Right forelimb (tissue), 1 donor: ENCODE results near the gene SZT2.
"Not testable (repeated sequence)": the region's sequence is repeated elsewhere in the genome, so short reads cannot be mapped to it uniquely, and the experiment has no call there.

Experiments used
- DNase-seq: peaks from one replicate; pipeline ENCODE4 v3.0.0-alpha.2; 2018

SZT2 gene

DNA sequence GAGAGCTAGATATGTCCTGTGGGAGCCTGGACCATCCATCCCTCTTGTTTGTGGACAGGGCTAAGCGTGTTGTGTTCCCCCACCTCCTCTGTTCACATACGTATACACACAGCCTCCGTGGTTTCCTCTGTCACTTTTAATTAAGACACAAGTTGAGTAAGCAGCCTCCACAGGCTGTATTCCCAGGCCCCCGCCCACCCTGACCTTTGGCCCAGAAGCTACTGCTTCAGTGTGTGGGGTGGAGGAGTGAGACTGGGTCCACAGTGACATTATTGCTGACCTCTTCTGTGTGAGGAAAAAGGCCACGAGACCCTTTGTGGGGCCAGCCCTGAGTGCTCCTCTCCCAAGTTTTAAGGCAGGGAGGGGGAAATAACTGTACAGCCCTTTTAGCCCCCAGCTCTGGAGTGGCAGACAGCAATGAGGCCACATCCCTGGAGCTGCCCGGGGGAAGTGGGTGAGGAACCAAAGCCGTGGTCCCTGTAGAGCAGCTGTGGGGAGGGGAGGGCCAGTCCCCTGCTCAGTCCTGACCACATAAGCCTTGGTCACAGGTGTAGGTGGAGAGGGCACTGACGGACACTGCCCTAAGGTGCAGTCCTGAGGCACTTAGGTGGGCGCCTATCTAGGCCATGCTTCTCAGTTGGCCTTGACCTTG is 26.3 kb upstream of the SZT2 start:
- no peak for DNase-seq

DNA sequence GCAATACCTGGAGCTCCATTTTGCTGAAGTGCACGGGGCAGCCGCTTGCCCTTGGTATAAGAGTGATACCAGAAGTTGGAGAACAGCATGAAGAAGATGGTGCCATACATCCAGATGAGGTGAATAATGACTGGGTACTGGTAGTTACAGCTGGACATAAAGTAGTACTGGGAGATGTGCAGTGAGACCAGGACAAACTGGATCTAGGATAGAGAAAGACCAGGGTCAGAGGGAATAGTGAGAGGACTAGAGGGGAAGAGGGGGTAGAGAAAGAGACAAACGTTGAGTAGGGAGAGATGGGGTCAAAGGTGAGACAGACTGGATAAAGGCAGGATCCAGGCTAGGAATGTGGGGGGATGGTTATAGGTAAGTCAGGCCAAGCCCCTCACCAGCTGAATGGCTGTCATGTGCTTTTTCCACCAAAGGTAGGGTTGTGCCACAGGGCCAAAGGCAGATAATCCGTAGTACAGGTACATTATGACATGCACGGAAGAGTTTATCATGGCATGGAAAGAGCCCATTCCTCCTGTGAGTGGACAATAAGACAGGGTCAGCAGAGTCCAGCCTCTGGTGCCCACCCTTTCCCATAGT is 25.7 kb upstream of the SZT2 start:
- DNase-seq = no peak

DNA sequence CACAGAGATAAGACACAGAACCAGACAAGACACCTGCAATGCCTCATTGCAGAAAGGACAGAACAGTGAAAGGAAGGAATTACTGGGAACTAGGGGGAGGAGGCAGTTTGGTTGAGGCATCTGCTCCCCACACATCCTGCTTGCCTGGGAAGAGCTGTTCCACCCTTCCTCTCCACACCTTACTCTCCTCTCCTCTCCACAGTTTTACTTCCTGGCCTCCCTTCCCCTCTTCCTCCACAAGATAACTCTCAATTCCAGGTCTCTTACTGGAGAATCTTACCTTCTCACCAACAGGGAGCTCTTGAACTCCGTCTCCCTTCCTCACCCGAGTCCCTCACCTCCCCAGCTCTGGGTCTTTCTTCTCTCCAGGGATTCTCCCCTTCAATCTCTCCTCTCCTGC is 24.0 kb upstream of the SZT2 start:
- DNase-seq = no peak

- DNase-seq = no peak
Observed at GRCh38 chr1:43366179-43366578, 23.5 kb upstream of the SZT2 start.

DNA sequence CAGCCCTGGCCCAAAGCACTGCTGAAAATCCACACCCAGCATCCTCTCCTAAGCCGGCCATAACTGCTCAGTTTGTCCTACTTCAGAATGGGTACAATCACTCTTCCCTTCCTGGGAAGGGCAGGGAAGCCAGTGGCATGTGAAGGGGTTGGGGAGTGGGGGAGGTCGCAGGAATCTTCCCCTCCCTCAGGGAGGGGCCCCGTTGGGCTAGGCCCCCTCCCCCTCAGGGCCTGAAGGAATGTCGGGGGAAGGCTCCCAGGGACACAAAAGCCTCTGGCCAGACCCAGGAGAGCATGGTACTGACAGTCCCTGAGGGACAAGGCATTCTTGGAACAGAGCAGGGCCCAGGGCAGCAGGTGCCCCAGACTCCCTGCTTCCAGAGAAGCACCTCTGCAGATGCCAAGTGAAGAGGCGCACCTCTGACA is 23.1 kb upstream of the SZT2 start:
- DNase-seq = no peak

DNA sequence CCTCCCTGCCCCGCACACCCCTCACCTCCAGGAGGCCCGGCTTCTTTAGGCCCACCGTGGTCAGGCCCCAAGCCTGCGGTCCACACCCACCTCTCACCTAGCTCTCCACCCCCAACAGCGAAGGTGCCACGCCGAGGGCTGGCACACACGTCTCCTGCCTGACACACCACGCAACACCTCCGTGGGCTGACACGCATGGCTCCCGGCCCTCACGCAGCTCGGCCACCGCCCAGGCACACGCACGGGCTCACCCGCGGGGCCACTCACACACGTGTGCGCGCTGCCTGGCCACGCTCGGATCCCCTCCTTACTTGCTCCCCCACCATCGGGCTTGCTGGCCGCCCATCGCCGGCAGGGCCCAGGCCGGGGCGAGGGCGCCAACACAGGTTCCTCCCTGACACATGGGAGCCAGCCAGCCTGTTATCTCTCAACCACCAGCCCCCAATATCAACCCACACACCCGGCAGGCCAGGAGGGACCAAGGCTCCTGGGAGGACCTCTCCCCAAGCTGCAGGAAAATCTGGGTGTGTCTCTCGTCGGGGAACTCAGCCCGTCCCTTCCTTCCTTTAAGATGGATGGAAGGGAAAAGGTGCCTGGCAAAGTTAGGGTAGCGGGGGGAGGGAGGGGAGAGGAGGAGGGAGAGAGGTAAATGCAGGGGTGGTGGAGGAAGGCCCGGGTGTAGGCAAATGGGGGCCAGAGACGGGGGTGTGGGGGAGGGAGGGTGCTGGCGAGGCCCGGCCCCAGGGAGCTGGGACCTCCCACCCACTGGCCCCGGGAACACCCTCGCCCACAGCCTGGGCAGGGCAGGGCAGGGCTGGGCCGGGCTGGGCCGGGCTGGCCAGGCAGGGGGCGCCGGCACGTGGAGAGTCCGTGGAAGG is 22.4 kb upstream of the SZT2 start:
- DNase-seq = no peak

DNA sequence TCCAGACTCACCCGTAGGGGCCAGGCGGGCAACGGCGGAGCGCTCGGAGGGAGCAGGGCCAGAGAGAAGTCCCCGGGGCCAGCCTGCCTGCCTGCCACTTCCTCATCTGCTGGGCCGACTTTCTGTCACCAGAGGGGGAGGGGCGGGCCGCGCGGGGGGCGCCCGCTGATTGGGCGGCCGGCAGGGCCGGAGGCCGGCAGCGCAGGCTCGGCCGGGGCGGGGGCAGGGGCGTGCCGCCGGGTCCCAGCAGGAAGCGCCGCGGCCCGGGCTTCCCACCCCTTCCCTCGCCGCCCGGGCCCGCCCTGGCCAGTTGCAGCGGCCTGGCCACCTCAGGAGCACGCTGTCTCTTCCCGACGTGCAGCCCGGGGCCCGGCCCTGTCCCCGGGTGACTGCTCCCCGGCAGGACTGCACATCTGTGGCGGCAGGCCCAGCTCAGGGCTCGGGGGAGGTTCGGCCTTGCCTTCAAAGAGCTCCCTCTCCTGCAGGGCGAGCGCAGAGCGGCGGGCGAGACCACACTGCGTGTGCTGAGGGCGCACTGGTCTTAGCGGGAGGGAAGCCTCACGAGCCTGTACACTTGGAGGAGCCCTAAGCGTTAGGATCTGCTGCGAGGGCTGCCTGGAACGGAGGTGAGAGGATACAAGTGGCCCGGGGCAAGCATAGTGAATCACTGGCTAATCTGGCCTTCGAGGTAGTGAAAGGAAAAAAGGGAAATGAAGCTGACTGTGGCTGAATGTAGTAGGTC is 21.6 kb upstream of the SZT2 start, which contains the start of gene ELOVL1:
TSS of gene ELOVL1 (minus strand) at position 108 of the 742 bp plus-strand sequence. CDS start 2,402 bp downstream, outside the sequence.
- DNase-seq = peak; percentile 92

DNA sequence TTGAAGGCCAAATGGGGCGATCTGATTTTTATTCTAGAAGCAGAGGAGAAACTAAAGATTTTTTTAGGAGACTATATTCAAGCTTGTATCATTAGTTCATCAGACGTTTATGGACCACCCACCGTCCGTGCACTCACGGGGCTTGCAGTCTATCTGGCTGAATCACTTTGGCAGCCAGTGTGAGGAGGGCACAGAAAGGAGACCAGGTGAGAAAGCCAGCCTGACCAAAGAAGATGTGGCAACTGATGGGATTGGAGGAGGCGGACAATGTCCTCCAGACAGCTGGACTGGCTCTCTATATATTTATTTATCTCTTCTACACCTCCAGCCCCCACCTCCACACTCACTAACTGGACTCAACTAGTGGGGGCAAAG is 21.1 kb upstream of the SZT2 start:
- no peak for DNase-seq

DNA sequence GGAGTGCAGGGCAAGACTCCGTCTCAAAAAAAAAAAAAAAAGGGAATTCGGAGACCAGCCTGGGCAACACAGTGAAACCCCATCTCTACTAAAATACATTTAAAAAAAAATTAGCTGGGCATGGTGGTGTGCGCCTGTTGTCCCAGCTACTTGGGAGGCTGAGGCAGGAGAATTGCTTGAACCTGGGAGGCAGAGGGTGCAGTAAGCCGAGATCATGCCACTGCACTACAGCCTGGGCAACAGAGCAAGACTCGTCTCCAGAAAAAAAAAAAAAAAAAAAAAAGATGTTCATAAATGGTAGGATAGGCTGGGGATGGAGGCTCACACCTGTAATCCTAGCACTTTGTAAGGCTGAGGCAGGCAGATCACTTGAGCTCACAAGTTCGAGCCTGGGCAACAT is 19.9 kb upstream of the SZT2 start:
- not testable (repeated sequence) for DNase-seq

DNA sequence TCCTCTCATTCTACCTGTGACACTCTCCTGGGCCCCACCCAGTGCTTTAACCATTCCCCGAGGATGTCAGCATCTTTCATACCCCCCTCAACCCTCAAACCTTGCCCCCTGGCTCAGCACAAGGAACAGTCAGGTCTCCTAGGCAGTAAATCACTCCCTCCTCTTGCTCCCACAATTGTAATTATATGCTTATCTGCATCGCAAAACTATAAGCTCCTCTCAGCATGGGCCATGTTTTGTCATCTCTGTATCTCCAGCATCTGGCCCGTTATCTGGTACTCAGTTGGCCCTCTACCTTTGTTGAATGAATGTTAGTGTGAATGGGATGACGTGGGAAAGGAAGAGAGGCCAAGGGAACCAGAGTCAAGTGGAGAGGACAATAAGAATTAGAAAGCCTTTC is 19.1 kb upstream of the SZT2 start:
- DNase-seq = no peak

GRCh38 chr1:43372172-43372571 is 17.5 kb upstream of the SZT2 start:
- no peak for DNase-seq

- DNase-seq = no peak
Observed at GRCh38 chr1:43373066-43373940, 16.4 kb upstream of the SZT2 start.

- DNase-seq = no peak
Observed at GRCh38 chr1:43376723-43377235, 12.9 kb upstream of the SZT2 start.

DNA sequence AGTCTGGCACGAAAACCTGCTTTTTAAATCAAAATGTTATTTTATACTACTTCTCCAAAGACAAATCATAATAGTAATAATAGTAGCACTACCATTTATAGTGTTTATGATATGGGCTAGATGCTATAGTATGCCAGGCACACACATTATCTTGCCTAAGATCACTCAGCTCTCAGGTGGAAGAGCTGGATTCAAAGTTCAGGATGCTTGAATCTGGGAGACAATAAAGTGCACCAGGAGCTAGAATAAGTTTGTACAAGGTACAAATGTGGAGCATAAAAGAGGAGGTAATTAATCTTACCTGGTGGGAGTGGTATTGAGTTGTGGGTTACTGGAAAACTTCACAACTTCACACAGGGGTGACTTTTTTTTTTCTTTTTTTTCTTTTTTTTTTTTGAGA is 11.9 kb upstream of the SZT2 start:
- no peak for DNase-seq

- no peak for DNase-seq
Observed at GRCh38 chr1:43379476-43379875, 10.2 kb upstream of the SZT2 start.

GRCh38 chr1:43381612-43382011 is 8.1 kb upstream of the SZT2 start:
- DNase-seq = no peak

GRCh38 chr1:43382027-43382779 is 7.5 kb upstream of the SZT2 start:
- DNase-seq = no peak

DNA sequence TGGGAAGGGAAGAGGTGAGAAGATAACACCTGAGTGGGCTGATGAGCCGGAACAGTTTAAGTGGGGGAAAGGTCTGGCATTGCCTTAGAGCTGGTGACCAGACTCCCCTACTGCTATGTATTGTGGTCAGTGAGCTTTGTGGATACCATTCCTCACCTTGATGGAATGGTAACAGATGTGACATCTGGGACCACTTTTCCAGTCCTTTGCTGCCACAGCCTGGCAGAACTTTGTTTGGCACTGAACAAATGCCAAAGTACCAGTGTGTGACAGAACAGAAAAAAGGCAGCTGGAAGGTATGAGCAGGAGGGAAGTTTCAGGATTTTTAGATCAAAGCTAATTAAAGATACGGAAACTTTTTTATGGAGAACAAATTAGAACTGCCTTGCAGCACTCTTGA is 6.2 kb upstream of the SZT2 start:
- DNase-seq = no peak

- no peak for DNase-seq
Observed at GRCh38 chr1:43386676-43387075, 3.0 kb upstream of the SZT2 start.

DNA sequence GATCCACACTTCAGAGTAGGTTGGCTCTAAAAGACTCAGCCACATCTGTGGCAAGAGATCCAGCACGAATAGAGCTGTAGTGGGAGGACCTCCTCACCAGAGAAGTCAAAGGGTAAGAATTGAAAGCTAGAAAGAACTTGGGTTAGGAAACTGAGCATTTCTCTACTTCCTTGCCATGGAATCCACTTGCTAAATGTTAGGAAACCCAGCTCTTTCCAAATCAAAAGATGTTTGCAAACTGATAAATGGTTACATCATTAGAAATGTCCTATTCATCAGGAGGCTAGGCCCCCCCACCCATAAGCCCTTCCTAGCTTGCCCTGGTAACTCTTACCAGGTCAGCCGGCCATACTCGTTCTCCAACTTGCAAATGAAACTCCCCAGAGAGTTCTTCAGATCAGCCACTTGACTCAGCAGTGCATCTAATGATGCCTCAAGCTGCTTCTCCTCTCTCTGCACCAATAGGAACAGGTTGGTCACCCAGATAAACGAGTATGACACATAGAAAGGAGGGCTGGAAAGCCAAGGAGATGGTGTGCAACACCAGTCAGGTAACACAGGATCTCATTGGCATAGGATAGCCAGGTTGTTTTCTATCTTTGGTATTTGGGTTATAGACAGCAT is 1.6 kb upstream of the SZT2 start:
- DNase-seq = no peak

DNA sequence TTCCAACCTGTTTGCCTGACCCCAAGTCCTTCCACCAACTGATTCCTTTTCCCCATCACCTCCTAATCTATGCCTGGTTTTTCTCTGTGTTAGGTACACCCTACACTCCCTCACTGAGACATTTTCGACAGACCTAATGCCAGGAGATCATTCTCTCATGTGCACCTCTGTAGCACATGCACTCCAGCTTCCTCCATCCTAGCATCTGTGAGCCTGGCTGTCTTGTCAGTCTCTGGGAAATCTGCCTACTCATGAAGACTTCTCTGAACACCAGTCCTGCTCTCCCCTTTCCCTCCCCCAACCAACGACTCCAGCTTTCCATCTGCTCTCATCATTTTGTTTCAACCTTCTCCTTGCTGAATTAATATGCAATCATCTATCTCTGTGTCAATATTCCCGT is 1.1 kb upstream of the SZT2 start:
- DNase-seq = no peak
